GM10847 (cell line): Measurements from ENCODE around the gene TFDP1.

Experiments
- POLR2A ChIP-seq: IDR thresholded peaks from 2 replicates; pipeline ENCODE4 v1.6.1; 2011; ENCODE audit not compliant: insufficient read length; ENCODE audit errors: extremely low read depth

The TFDP1 gene

DNA sequence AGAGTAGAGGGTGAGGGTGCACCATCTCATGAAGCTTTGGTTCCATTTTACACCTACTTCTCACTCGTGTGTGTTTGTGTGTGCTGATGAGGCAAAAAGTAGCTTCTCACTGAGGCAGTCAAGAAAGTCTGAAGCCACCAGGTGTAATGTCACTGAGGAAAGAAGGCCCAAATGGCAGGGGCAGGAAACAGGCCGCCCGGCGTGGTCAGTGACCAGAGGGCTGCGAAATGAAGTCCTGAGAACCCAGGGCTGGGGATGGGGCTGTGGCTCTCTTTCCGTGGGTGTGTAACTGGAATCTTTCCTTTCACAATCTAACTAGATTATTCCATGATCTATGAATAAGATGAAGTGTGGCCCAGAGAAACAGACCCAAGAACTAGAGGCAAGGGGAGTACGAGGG, 25.5 kb upstream of the TFDP1 start:
- TF ChIP-seq POLR2A: no peak

DNA sequence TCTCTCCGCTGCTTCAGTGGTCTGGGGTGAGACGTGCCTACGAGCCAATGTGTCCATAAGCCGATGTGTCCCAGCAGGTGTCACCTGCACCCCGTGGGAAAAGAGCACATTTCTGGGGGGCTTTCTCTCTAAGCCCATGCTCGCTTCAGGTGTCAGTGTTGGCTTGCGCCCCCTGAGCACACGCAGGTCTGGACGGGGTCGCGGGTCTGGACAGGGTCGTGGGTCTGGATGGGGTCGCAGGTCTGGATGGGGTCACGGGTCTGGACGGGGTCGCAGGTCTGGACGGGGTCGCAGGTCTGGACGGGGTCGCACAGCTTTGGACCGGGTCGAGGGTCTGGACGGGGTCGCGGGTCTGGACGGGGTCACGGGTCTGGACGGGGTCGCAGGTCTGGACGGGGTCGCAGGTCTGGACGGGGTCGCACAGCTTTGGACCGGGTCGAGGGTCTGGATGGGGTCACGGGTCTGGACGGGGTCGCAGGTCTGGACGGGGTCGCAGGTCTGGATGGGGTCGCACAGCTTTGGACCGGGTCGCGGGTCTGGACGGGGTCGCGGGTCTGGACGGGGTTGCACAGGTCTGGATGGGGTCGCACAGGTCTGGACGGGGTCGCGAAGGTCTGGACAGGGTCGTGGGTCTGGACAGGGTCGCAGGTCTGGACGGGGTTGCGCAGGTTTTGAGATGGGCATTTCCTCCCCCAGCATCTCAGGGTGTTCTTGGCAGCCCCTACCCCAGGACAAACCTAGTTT, 24.5 kb upstream of the TFDP1 start:
- no peak for TF ChIP-seq POLR2A

DNA sequence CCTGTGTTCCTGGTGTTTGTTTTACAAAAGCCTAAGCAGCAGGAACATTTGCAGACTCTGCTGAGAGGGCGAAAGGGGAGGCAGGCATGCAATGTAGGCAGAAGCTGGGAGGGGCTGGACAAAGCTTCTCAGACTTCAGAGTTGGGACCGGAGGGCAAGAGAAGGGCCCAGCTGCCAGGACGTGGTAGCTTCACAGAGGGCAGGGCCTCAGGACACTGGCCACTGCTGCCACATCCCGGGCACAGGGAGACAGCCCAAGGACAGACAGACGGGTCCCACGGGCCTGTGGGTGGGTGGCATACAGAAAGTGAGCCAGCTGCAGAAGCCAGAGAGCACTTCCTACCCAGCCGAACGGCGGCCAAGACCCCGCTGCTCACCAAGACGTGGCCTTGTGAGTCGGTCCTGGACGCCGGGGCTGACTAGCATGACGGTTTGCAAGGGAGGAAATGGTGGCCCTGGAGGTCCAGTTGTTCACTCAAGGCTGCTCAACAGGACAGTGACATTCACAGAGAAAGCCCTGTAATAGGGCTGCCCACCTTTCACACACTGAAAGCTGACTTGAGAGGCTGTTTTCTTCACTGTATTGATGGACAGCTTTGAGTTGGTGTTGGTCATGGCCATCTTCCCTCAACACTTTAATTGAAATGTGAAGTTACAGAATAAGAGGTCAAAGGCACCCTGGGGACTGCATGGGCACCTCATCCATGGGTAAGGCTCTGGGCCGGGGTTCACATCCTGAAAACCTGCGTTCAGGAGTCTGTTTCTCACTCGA, 23.7 kb upstream of the TFDP1 start:
- no peak for TF ChIP-seq POLR2A

DNA sequence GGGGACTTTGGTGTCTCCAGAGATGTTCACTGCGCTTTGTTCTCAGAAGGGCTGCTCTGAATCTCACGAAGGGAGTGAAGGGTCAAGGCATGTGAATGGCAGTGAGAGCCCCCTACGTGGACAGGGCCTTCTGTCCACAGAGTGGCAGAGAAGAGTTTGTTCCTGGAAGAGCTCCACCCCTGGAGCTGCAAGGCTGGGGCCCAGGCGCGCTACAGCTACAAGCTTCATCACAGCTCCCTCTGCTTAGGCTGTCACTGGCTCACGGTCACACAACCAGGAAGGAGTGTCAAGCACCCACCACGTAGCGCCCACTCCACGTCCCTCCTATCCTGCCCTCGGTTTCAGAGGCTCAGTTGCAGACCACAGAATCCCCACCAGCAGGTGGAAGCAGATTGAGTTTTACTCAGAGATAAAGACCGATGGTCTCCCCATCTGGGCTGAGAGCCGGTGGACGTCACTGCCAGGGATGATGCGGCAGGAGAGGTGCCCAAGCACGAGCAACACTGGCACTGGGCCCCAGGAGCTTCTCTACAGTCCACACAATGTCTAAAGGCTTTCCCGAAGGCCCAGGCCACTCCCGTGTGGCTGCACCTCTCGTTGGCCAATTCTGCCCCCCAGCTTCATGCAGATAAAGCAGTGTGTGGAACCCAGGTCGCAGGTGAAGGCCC, 23.0 kb upstream of the TFDP1 start:
- no peak for TF ChIP-seq POLR2A

DNA sequence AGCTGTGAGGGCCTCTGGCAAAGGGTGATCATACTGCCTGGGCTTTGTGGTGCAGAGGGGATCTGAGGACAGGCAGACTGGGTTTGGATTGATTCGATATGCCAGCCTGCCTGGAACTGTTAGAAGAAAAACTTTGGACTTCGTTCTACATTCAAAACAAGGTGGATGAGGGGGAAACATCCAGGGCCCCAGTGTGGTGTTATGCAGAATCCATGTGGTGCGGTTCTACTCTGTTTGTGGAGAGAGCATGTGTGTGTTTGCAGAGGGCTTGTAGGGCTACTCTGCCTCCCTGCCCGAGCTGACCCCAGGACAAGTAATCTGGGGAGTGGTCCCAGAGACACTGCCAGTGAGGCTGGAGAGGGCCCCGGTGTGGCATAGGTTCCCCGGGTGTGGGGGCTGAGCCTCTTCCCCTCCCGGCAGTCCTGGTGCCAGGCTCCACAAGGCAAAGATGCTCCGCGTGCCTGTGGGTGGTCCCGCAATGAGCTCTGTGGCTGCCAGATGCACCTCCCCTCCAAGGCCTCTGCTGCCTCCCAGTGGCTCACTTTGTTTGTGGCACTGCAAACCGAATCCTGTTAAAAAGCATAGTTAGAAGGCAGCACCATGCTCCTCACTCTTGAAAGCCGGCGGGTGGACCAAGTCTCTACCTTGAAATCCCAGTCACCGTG, 22.3 kb upstream of the TFDP1 start:
- TF ChIP-seq POLR2A: no peak

DNA sequence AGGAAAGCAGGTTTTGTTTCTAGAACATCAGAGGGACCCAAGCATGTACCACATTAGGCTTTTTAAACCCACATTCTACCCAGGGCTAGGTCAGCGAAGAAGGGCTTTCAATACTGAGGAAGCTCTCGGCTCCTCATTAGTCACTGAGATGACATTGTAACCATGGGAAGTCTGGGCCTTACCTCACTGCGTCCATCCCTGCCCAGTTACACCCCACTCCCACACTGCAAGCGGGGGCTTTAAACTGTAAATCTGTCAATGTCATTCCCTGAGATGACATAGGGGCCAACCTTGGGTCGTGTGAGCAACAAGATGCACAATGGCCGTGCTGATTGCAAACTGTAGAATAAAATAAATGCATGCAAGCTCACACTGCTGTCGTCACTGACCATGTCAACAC, 21.7 kb upstream of the TFDP1 start:
- no peak for TF ChIP-seq POLR2A

DNA sequence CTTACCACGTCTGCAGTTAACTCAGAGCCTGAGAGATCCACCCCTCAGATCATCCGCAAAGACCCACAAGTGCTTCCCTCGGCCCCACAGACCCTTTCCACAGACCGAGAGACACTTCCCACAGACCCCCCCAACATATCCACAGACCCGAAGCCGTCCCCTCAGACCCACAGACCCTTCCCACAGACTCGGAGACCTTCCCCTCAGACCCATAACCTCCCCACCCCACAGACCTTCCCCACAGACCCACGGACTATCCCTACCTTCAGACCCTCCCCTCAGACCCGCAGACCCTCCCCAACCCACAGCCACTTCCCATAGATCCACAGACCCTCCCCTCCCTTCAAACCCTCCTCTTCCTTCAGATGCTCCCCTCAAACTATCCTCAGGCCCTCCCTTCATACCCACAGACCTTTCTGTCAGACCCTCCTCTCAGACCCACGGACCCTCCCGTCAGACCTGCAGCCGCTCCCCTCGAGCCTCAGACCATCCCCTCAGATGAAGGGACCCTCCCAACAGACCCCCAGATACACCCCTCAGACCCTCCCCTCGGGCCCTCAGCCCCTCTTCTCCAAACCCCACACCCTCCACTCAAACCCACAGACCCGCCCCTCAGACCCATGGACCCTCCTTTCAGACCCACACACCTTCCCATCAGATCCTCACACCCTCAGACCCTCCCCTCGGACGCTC, 20.1 kb upstream of the TFDP1 start:
- no peak for TF ChIP-seq POLR2A

DNA sequence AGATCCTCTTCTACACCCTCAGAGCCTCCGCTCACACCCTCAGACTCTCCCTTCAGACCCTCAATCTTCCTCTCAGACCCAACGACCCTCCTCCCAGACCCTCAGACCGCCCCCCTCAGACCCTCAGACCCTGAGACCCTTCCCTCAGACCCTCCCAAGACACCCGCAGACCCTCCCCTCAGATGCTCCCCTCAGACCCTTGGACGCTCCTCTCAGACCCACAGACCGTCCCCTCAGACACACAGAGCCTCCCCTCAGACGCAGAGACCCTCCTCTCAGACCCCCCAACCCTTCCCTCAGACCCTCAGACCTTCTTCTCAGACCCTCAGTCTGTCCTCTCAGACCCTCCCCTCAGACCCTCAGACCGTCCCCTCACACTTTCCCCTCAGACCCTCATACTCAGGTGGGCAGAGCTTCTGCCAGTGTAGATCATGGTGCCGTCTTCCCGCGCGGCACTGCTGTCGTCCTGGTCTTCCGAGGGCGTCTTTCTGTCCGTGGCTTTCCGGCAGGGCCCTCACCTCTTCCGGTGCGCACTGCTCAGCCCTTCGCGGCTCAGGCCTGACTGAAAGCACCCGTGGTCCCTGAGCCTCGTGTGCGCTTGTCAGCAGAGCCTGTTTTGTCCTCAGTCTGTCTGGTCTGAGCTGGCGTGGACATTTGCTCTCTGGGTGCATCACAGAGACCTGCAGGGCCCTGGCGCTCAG, 18.9 kb upstream of the TFDP1 start:
- TF ChIP-seq POLR2A: no peak

DNA sequence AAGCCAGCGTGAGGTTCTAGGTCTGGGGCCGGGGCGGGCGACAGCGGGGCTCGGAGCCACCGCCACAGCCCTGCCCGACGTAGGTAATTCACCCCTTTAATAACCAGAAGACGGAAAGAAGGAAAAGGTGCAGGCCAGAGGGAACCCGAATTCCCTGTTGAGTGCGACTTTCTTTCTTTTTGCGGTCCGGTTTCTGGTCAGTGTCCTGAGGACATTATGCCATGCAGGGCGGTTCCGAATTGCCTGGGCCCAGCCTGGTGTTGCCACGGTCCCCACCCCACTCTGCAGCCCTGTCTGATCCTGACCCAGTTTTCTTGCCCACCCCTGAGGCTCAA, 18.4 kb upstream of the TFDP1 start:
- no peak for TF ChIP-seq POLR2A

DNA sequence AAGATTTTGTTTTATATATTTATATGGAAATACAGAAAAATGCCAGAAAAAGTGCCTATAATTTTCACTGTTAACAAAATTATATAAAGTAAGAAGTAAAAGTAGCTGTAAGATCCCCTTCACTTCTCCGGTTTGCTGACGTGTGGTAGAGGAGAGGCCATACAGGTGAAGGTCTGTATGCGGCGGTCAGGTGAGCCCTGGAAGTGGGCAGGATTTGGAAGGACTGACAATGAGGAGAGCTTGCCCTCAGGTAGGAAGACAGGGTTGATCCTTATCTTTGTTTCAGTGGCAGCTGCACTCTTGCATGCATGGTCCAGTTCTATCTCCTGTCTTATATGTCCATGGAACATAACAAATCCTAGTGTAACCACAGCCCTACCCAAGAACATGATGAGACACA, 16.9 kb upstream of the TFDP1 start:
- TF ChIP-seq POLR2A: no peak

DNA sequence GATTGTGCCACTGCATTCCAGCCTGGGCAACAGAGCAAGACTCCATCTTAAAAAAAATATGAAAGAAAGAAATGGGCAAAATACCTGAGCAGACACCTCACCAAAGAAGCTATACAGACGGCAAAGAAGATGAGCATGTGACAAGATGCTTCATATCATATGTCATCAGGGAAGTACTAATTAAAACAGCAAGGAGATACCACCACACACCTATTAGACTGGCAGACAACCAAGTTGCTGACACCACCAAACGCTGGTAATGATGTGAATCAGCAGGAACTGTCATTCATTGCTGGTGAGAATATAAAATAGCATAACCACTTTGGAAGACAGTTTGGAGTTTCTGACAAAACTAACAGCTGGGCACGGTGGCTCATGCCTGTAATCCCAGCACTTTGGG, 11.5 kb upstream of the TFDP1 start:
- no peak for TF ChIP-seq POLR2A

DNA sequence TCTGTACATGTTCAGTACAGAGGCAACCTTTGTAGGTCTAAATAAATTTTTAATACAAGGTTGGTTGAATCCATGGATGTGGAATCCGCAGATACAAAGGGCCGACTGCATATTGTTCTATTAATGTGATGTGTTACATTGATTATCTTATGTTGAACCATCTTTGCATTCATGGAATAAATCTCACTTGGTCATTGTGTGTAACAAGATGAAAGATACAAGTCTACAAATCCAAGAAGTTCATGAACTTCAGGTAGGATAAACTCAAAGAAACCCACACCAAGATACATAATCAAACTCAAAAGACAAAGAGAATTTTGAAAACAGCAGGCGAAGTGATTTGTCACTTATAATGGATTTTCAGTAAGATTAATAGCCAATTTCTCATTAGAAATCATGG, 8.0 kb upstream of the TFDP1 start:
- no peak for TF ChIP-seq POLR2A

DNA sequence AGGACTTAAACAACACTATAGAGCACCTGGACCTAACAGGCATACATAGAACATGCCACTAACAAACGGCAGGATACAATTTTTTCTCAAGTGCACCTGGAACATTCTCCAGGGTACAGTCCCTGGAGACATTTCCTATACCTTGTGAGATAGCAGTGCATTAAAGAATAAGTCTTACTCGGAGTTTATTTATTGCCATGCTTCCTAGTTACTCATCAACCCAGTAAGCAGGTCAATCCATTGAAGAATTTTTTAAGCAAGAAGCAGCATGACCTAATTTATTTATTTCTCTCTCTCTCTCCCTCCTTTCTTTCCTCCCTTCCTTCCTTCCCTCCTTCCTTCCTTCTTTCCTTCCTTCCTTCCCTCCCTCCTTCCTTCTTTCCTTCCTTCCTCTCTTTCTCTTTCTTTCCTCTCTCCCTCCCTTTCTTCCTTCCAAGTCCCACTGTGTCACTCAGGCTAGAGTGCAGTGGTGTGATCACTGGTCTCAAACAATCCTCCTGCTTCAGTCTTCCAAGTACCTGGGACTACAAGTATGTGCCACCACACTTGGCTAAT, 6.6 kb upstream of the TFDP1 start:
- no peak for TF ChIP-seq POLR2A

DNA sequence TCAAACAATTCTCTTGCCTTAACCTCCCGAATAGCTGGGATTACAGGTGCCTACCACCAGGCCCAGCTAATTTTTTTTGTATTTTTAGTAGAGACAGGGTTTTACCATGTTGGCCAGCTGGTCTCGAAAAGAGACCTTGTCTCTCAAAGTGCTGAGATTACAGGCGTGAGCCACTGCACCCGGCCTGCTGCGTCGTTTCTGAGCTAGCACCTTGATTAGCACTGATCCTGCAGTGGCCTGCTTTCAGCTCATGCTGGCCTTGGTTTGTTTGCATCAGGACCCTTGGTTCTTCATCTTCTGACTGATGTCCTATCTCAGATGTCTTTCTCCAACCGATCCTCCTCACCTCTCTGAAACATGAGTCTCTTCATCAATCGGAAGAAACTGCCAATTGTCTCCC, 4.9 kb upstream of the TFDP1 start:
- no peak for TF ChIP-seq POLR2A
